GM12878 (cell line): ENCODE measurements around the gene HIKESHI. TPM values are rescaled to one million over a fixed set of nuclear protein-coding genes. Genes with fewer than 3 reads are reported as not detected.

Experiments
- ATAC-seq: fragments of 200-7000 bp; cut with Tn5 transposase; 3 replicates; pipeline ENCODE4 v1.9.1; 2020; ENCODE audit warnings: mild to moderate bottlenecking, moderate library complexity
- BruUV-seq: library from RNA; stranded (reverse); fragments of 400-500 nt; replicated peaks from 2 replicates; lab custom pipeline; 2021; lab: Mats Ljungman, UMichigan
- CTCF ChIA-PET: fragments of 300-600 bp; sonication (Branson Sonifier 250); formaldehyde crosslinking; extraction: SDS; loops from one replicate; lab custom pipeline; 2021; ENCODE audit warnings: inconsistent platforms; lab: Yijun Ruan, JAX
- POLR2A ChIA-PET: fragments of 350-600 bp; formaldehyde crosslinking; extraction: SDS; loops from one replicate; lab custom pipeline; 2021; ENCODE audit warnings: inconsistent platforms; lab: Charles Lee
- RAD21 ChIA-PET: fragments of 300-600 bp; sonication (Branson Sonifier 250); formaldehyde crosslinking; loops from one replicate; lab custom pipeline; 2023; ENCODE audit warnings: antibody characterized with exemption; ENCODE audit not compliant: unreplicated experiment; lab: Charles Lee
- SMC1A ChIA-PET: fragments of 300-600 bp; sonication (Branson Sonifier 250); formaldehyde crosslinking; loops from one replicate; lab custom pipeline; 2023; ENCODE audit not compliant: unreplicated experiment, uncharacterized antibody; lab: Charles Lee
- DNase-seq: peaks from one replicate; pipeline ENCODE4 v3.0.0-alpha.2; 2011; ENCODE audit warnings: low read depth, low spot score
- FAIRE-seq: peaks from 3 replicates; lab custom pipeline; 2011; peaks lifted over from hg19 to GRCh38; lab: Jason Lieb, UNC
- H2AFZ ChIP-seq: 2 replicates; pipeline ENCODE4 v1.6.0; 2011; ENCODE audit warnings: low read depth, low read length, control low read depth; ENCODE audit not compliant: control insufficient read depth
- H3K27ac ChIP-seq: 2 replicates; pipeline ENCODE4 v1.5.1; 2011; ENCODE audit warnings: control low read depth; ENCODE audit not compliant: control insufficient read depth, insufficient read depth
- H3K27me3 ChIP-seq, 2 experiments: replicated peaks in 1 of 2; 2 replicates each; pipeline versions ENCODE4 v1.6.0 to v1.6.1; 2011; ENCODE audit warnings: low read length in 1 of 2; ENCODE audit not compliant: control insufficient read depth in 2 of 2, insufficient read depth in 2 of 2
- H3K36me3 ChIP-seq, 2 experiments: 2 replicates each; pipeline ENCODE4 v1.5.1; 2011; ENCODE audit warnings: low read length in 1 of 2; ENCODE audit not compliant: control insufficient read depth in 2 of 2, insufficient read depth in 2 of 2
- H3K4me1 ChIP-seq: 2 replicates; pipeline ENCODE4 v1.6.1; 2011; ENCODE audit warnings: mild to moderate bottlenecking, low read length, moderate library complexity, mixed read lengths; ENCODE audit not compliant: control insufficient read depth, insufficient read depth
- H3K4me2 ChIP-seq: 2 replicates; pipeline ENCODE4 v1.6.0; 2011; ENCODE audit warnings: control low read depth; ENCODE audit not compliant: control insufficient read depth, insufficient read depth
- H3K4me3 ChIP-seq: fragments of 200-600 bp; sonication (generic); 2 replicates; pipeline ENCODE4 v1.5.1; 2016
- H3K79me2 ChIP-seq: 2 replicates; pipeline ENCODE4 v1.6.0; 2011; ENCODE audit warnings: low read length; ENCODE audit not compliant: control insufficient read depth, insufficient read depth
- H3K9ac ChIP-seq: 2 replicates; pipeline ENCODE4 v1.8.0; 2011; ENCODE audit warnings: low read length, control low read depth, mixed read lengths; ENCODE audit not compliant: control insufficient read depth, insufficient read depth
- H3K9me3 ChIP-seq: replicated peaks from 3 replicates; pipeline ENCODE4 v1.5.1; 2011; ENCODE audit warnings: mild to moderate bottlenecking, low read length; ENCODE audit not compliant: control insufficient read depth, insufficient read depth
- H4K20me1 ChIP-seq: 2 replicates; pipeline ENCODE4 v1.6.0; 2011; ENCODE audit not compliant: control insufficient read depth, insufficient read depth
- BHLHE40 ChIP-seq, 2 experiments: fragments of 450-650 bp in 1 of 2; IDR thresholded peaks; 2 replicates each; pipeline ENCODE4 v1.6.1; 2011 to 2017; ENCODE audit warnings: low read depth in 2 of 2, borderline replicate concordance in 1 of 2, improper control_type of control experiment in 1 of 2, low read length in 1 of 2, mild to moderate bottlenecking in 1 of 2
- EED ChIP-seq: sonication (generic); IDR thresholded peaks from 2 replicates; pipeline ENCODE4 v1.6.1; 2016; ENCODE audit warnings: antibody characterized with exemption, low read depth
- MEF2A ChIP-seq: IDR thresholded peaks from 2 replicates; pipeline ENCODE4 v1.6.1; 2011; ENCODE audit warnings: low read depth, mild to moderate bottlenecking, low read length, moderate library complexity; ENCODE audit not compliant: insufficient read depth
- SIN3A ChIP-seq: IDR thresholded peaks from 2 replicates; pipeline ENCODE4 v1.6.1; 2012; ENCODE audit warnings: low read depth, low read length, improper control_type of control experiment
- TAF1 ChIP-seq: IDR thresholded peaks from 2 replicates; pipeline ENCODE4 v1.6.1; 2011; ENCODE audit warnings: mild to moderate bottlenecking, low read depth, low read length, borderline replicate concordance
- ZNF24 ChIP-seq: fragments of 450-650 bp; IDR thresholded peaks from 2 replicates; pipeline ENCODE4 v1.6.1; 2017; ENCODE audit warnings: antibody characterized with exemption, mild to moderate bottlenecking
- ZNF687 ChIP-seq: fragments of 450-650 bp; IDR thresholded peaks from 2 replicates; pipeline ENCODE4 v1.6.1; 2017; ENCODE audit warnings: mild to moderate bottlenecking, moderate library complexity
- WGBS: methylation state at CpG from one replicate; pipeline ENCODE4 v1.1.6; 2016; ENCODE audit warnings: low lambda C conversion rate; ENCODE audit not compliant: insufficient replicate concordance, insufficient coverage; ENCODE audit errors: missing lambda C conversion rate; 5-methylcytosine and 5-hydroxymethylcytosine counted together
- in situ Hi-C: fragments of 300-500 bp; cut with MboI; formaldehyde crosslinking; loops from 9 replicates; pipeline ENCODE4 v1.14.3; 2018; ENCODE audit warnings: mixed read lengths
- intact Hi-C: fragments of 100-400 bp; cut with micrococcal nuclease; formaldehyde crosslinking; loops from one replicate; pipeline ENCODE4 v1.14.2; 2022; ENCODE audit not compliant: unreplicated experiment
- polyA plus RNA-seq, 11 experiments: library from polyadenylated mRNA; depleted of rRNA in 4 of 11; unstranded in 6 of 11; stranded (reverse) in 5 of 11; fragments of >200 nt; fragmentation: Nextera tagmentation in 4 of 11; fragmentation: Illumina TruSeq in 1 of 11; extraction: Ambion mirVana in 4 of 11; extraction: Trizol in 1 of 11; gene quantifications; 1 replicate in 1 of 11; 2 replicates in 10 of 11; pipeline versions ENCODE4 v1.2.1 to v1.2.3, GENCODE V29; 2011 to 2016; ENCODE audit warnings: inconsistent platforms in 2 of 11, missing spikeins in 2 of 11, low read depth in 1 of 11
- total RNA-seq, 4 experiments: library from RNA; depleted of rRNA in 3 of 4; stranded (reverse); fragments of >200 nt in 3 of 4; fragmentation: Illumina TruSeq in 1 of 4; extraction: Trizol in 1 of 4; gene quantifications; 2 replicates each; pipeline versions ENCODE4 v1.2.1 to v1.2.3, GENCODE V29; 2013 to 2021
- TF ChIP-seq, protein P1 (sequence below): IDR thresholded peaks from 2 replicates; pipeline ENCODE4 v1.6.1; 2011; ENCODE audit warnings: low read depth, low read length, improper control_type of control experiment, borderline replicate concordance
- TF ChIP-seq, protein P2 (sequence below): fragments of 450-650 bp; IDR thresholded peaks from 2 replicates; pipeline ENCODE4 v1.6.1; 2016; ENCODE audit warnings: mild to moderate bottlenecking

HIKESHI gene
- total and polyA plus RNA-seq, 10 of the 15 experiments (the other 5 are each of a cell fraction or from before 2014, with no cell fraction given), result 42.3 to 228 (median 85.7) TPM

DNA sequence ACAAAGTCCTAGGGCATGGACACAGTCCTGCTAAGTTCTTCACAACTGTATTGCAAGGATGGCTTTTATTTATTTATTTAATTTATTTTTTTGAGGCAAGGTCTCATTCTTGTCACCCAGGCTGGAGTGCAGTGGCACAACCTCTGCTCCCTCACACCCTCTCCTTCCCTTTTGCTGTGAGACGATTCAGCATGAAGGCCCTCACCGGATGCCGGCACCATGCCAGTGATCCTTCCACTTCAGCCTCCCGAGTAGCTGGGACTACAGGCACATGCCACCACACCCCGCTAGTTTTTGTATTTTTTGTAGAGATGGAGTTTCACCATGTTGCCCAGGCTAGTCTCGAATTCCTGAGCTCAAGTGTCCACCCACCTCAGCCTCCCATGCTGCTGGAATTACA, 39.7 kb upstream of the HIKESHI start:
- FAIRE-seq (no peak), ATAC-seq (no peak), DNase-seq (no peak)
- H3K4me1 ChIP-seq, result no peaks in the 10 kb centered on the region
- no peak overlapping the region for H3K27ac ChIP-seq
- H2AFZ ChIP-seq, result no peak overlapping the region
- ChIA-PET POLR2A (interaction anchor here (0.6 kb wide), 1 partner anchor 255 kb away, joined by 3 read pairs; no protein-coding TSS in a partner anchor), RAD21 (no interaction called here), SMC1A (interaction anchor here (1.0 to 2.4 kb wide), 6 partner anchors 8 to 223 kb away, joined by 3 to 11 read pairs (median 3); no protein-coding TSS in a partner anchor), CTCF (interaction anchor here (0.6 to 1.6 kb wide), 2 partner anchors 13 to 129 kb away, joined by 3 read pairs; no protein-coding TSS in a partner anchor)
- no peak overlapping the region for H3K9ac ChIP-seq
- no peaks in the 10 kb centered on the region for H3K27me3 ChIP-seq
- peaks cover 10 to 26% of the 10 kb centered on the region in 2 experiments for H3K36me3 ChIP-seq
- WGBS, result 98% methylated on average over 6 of the region's 6 CpGs
- H3K4me3 ChIP-seq, result no peak overlapping the region
- H3K79me2 ChIP-seq, result peaks cover 14% of the 10 kb centered on the region
- no peaks in the 10 kb centered on the region for H3K9me3 ChIP-seq
- no peak overlapping the region for H3K4me2 ChIP-seq
- intact Hi-C loops (no loop called here), in situ Hi-C loops (no loop called here)
- no TSS peak for BruUV-seq
- TF ChIP-seq BHLHE40 (IDR thresholded peaks at IDR 0.05; ENCODE audit: borderline replicate concordance in 1 of 2, low read depth in 2 of 2, low read length in 1 of 2) (no peak), MEF2A (no peak)
- H4K20me1 ChIP-seq, result no peaks in the 10 kb centered on the region

DNA sequence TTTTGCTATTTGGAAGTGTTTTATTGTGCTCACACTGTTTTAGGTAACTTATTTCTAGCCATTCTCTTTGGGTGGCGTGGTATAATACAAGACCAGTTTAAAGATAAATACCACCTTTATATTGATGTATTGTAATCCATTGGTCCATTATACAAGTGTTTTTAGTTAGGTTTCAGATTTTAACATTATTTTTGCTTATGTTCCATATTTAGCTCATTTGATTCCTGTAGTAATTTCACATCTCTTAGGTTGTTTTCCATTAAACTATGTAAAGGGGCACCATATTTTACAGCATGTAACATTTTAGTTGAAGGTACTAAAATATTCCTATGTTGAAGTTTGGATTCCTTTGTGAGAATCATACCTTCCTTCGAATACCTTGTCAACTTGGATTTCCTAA, 37.4 kb upstream of the HIKESHI start:
- Histone ChIP-seq H4K20me1 (no peaks in the 10 kb centered on the region), H3K9ac (no peak overlapping the region), H3K27me3 (no peaks in the 10 kb centered on the region), H3K4me3 (no peak overlapping the region), H3K4me1 (no peaks in the 10 kb centered on the region), H3K4me2 (no peak overlapping the region), H3K27ac (no peak overlapping the region), H3K9me3 (peaks cover 1% of the 10 kb centered on the region; the same call in 1 of the 3 replicates), H3K36me3 (peaks cover 9 to 26% of the 10 kb centered on the region in 2 experiments), H2AFZ (no peak overlapping the region), H3K79me2 (peaks cover 11% of the 10 kb centered on the region)
- ChIA-PET RAD21 (no interaction called here), POLR2A (no interaction called here), CTCF (interaction anchor here (1.0 kb wide), 1 partner anchor 11 kb away, joined by 3 read pairs; no protein-coding TSS in a partner anchor), SMC1A (interaction anchor here (1.0 to 1.4 kb wide), 2 partner anchors 36 to 234 kb away, joined by 3 read pairs; no protein-coding TSS in a partner anchor)
- no TSS peak for BruUV-seq
- FAIRE-seq, result no peak
- no peak for ATAC-seq
- in situ Hi-C loops, result no loop called here
- intact Hi-C loops, result no loop called here
- no peak for DNase-seq
- WGBS, result 97% methylated on average over 2 of the region's 2 CpGs
- TF ChIP-seq, protein P1, sequence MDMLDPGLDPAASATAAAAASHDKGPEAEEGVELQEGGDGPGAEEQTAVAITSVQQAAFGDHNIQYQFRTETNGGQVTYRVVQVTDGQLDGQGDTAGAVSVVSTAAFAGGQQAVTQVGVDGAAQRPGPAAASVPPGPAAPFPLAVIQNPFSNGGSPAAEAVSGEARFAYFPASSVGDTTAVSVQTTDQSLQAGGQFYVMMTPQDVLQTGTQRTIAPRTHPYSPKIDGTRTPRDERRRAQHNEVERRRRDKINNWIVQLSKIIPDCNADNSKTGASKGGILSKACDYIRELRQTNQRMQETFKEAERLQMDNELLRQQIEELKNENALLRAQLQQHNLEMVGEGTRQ, result no peak
- TF ChIP-seq ZNF687, result no peak
- TF ChIP-seq, protein P2, sequence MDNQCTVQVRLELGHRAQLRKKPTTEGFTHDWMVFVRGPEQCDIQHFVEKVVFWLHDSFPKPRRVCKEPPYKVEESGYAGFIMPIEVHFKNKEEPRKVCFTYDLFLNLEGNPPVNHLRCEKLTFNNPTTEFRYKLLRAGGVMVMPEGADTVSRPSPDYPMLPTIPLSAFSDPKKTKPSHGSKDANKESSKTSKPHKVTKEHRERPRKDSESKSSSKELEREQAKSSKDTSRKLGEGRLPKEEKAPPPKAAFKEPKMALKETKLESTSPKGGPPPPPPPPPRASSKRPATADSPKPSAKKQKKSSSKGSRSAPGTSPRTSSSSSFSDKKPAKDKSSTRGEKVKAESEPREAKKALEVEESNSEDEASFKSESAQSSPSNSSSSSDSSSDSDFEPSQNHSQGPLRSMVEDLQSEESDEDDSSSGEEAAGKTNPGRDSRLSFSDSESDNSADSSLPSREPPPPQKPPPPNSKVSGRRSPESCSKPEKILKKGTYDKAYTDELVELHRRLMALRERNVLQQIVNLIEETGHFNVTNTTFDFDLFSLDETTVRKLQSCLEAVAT, result no peak
- TF ChIP-seq ZNF24, result no peak
- TF ChIP-seq TAF1, result no peak
- TF ChIP-seq EED, result no peak
- TF ChIP-seq SIN3A, result no peak
